Adrenal gland (tissue), 5 donors: ENCODE data around the gene SLC4A1.

Source experiments
- CTCF ChIP-seq, 6 experiments: fragments of 450-650 bp in 4 of 6; fragments of 200-600 bp in 2 of 6; sonication (generic) in 1 of 6; IDR thresholded peaks; 1 replicate in 5 of 6; 2 replicates in 1 of 6; pipeline versions ENCODE4 v1.5.1 to v1.8.0; 2016 to 2021; ENCODE audit warnings: antibody characterized with exemption in 6 of 6, mild to moderate bottlenecking in 2 of 6, moderate library complexity in 1 of 6
- POLR2A ChIP-seq, 2 donors: fragments of 450-650 bp; IDR thresholded peaks; one replicate each; pipeline ENCODE4 v1.6.1; 2017; ENCODE audit warnings: antibody characterized with exemption in 2 of 2, mild to moderate bottlenecking in 2 of 2, moderate library complexity in 1 of 2
- donor health status: DM: no; HTN: no; CAD: no.

DNA sequence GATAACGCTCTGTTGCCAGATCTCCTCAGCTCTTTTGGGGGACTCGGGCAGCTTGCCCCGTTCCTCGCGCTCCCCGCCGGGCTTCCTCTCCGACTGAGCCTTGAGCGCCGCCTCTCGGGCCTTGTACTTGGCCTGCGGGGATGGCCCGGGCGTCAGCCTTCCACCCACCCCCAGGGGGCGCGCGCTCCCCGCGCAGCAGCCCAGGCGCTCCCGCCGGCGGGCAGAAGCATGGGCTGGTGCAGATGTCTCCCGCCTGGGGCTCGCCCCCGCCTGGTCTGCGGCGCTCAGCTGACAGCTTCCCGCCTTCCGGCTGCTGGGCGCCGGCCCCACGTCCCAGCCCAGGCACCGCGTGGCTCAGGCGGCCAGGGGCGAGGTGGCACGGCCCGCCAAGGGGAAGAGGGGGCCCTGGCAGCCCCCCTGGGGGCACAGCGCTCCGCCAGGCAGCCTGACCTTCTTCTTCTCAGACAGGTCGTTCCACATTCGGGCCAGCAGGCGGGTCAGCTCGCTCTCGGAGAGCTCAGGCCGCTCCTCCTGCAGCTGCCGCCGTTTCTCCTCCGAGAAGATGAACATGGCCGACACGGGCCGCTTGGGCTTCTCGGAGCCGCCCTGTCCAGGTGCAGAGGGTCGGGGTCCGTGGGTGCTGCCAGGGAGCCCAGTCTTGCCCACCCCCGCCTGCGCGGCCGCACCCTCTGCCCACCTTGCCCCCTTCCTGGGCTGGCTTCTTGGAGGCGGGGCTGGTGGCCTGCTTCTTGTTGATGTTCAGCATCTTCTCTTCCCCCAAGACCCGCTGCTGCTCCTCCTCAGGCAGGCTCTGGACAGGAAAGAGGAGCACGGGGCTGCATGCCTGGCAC is 57.4 kb downstream of the SLC4A1 start:
- TF ChIP-seq CTCF (IDR thresholded peaks at IDR 0.05) (peak; percentile 93 to 100 (median 97)), POLR2A (IDR thresholded peaks at IDR 0.05) (peak in 1 of 2 donors; percentile 49)
